ENCODE results near the gene ZFP57. TPM values are rescaled to one million over a fixed set of nuclear protein-coding genes. Genes with fewer than 3 reads are reported as not detected.
A peak's percentile ranks its signal among the peaks of the same experiment; 100 is the strongest.

The ZFP57 gene
- polyA plus RNA-seq, 1 donor from 2014 or later: not detected

GRCh38 chr6:29633534-29633905, 47.4 kb downstream of the ZFP57 start:
- no peaks in the 10 kb centered on the region for H3K36me3 ChIP-seq (ENCODE audit: insufficient read depth, low read length)
- H3K4me3 ChIP-seq (ENCODE audit: low read length): peak overlapping the region; percentile 69
- no peaks in the 10 kb centered on the region for H3F3A ChIP-seq (ENCODE audit: insufficient read depth, low read length, poor library complexity, severe bottlenecking)
- H3K27me3 ChIP-seq (ENCODE audit: insufficient read depth, low read depth, low read length): no peaks in the 10 kb centered on the region
- H2AFZ ChIP-seq (ENCODE audit: low read depth, low read length): peak overlapping the region; percentile 80
- TF ChIP-seq, protein P1, sequence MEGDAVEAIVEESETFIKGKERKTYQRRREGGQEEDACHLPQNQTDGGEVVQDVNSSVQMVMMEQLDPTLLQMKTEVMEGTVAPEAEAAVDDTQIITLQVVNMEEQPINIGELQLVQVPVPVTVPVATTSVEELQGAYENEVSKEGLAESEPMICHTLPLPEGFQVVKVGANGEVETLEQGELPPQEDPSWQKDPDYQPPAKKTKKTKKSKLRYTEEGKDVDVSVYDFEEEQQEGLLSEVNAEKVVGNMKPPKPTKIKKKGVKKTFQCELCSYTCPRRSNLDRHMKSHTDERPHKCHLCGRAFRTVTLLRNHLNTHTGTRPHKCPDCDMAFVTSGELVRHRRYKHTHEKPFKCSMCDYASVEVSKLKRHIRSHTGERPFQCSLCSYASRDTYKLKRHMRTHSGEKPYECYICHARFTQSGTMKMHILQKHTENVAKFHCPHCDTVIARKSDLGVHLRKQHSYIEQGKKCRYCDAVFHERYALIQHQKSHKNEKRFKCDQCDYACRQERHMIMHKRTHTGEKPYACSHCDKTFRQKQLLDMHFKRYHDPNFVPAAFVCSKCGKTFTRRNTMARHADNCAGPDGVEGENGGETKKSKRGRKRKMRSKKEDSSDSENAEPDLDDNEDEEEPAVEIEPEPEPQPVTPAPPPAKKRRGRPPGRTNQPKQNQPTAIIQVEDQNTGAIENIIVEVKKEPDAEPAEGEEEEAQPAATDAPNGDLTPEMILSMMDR (IDR thresholded peaks at IDR 0.05; ENCODE audit: poor library complexity, severe bottlenecking): no peak
- peak; percentile 46 for TF ChIP-seq TAF1 (IDR thresholded peaks at IDR 0.05; ENCODE audit: low read depth)
- H3K4me2 ChIP-seq (ENCODE audit: low read length): peak overlapping the region; percentile 63
- no peaks in the 10 kb centered on the region for H3K9me3 ChIP-seq (ENCODE audit: low read length)
- H3K9me2 ChIP-seq (ENCODE audit: insufficient read depth, low read length): no peaks in the 10 kb centered on the region
- no peaks in the 10 kb centered on the region for H4K20me1 ChIP-seq (ENCODE audit: insufficient read depth)
- H3K79me2 ChIP-seq (replicated peaks; ENCODE audit: insufficient read depth, low read length): peaks cover 10% of the 10 kb centered on the region
- H3K9ac ChIP-seq (ENCODE audit: low read length): peak overlapping the region; percentile 95
- H3K27ac ChIP-seq (ENCODE audit: low read length): peak overlapping the region; percentile 95

GRCh38 chr6:29632789-29633533, 48.0 kb downstream of the ZFP57 start, which contains the start of gene GABBR1:
Gene GABBR1, minus strand, starts transcription at chr6:29633183. Its CDS starts 798 bp downstream, at chr6:29632385.
- Histone ChIP-seq H3K27ac (ENCODE audit: low read length) (peak within 1 kb of the TSS; percentile 95), H2AFZ (ENCODE audit: low read depth, low read length) (peak within 1 kb of the TSS; percentile 80), H3K9ac (ENCODE audit: low read length) (peak within 1 kb of the TSS; percentile 95), H3K79me2 (replicated peaks; ENCODE audit: insufficient read depth, low read length) (peaks cover 10% of the 10 kb centered on the region), H3K36me3 (ENCODE audit: insufficient read depth, low read length) (no peaks in the 10 kb centered on the region), H3F3A (ENCODE audit: insufficient read depth, low read length, poor library complexity, severe bottlenecking) (no peaks in the 10 kb centered on the region), H3K9me3 (ENCODE audit: low read length) (no peaks in the 10 kb centered on the region), H3K9me2 (ENCODE audit: insufficient read depth, low read length) (no peaks in the 10 kb centered on the region), H4K20me1 (ENCODE audit: insufficient read depth) (no peaks in the 10 kb centered on the region), H3K4me2 (ENCODE audit: low read length) (peak within 1 kb of the TSS; percentile 99), H3K4me3 (ENCODE audit: low read length) (peak within 1 kb of the TSS; percentile 69), H3K27me3 (ENCODE audit: insufficient read depth, low read depth, low read length) (no peaks in the 10 kb centered on the region)
- peak; percentile 93 for TF ChIP-seq TAF1 (IDR thresholded peaks at IDR 0.05; ENCODE audit: low read depth)
- peak; percentile 76 for TF ChIP-seq MXI1 (conservative IDR thresholded peaks at IDR 0.05; ENCODE audit: poor library complexity, severe bottlenecking)
- TF ChIP-seq, protein P1 (IDR thresholded peaks at IDR 0.05; ENCODE audit: poor library complexity, severe bottlenecking): no peak
- TF ChIP-seq REST (IDR thresholded peaks at IDR 0.05; ENCODE audit: borderline replicate concordance): peak; percentile 88
- TF ChIP-seq SMC3 (conservative IDR thresholded peaks at IDR 0.05; ENCODE audit: poor library complexity): peak; percentile 40
- TF ChIP-seq POLR2AphosphoS5 (IDR thresholded peaks at IDR 0.05): peak; percentile 98
- TF ChIP-seq RAD21 (conservative IDR thresholded peaks at IDR 0.05): no peak
- TF ChIP-seq EP300 (conservative IDR thresholded peaks at IDR 0.05; ENCODE audit: poor library complexity, severe bottlenecking): peak; percentile 58

Data from neural cell (in vitro differentiated cells).